GM19395 (cell line): ENCODE results near the gene ZNF329.

Experiments
- ATAC-seq: cut with Tn5 transposase; IDR thresholded peaks from one replicate; pipeline ENCODE4 v1.9.1; 2021; ENCODE audit warnings: mild to moderate bottlenecking, moderate library complexity; ENCODE audit not compliant: unreplicated experiment

The ZNF329 gene

DNA sequence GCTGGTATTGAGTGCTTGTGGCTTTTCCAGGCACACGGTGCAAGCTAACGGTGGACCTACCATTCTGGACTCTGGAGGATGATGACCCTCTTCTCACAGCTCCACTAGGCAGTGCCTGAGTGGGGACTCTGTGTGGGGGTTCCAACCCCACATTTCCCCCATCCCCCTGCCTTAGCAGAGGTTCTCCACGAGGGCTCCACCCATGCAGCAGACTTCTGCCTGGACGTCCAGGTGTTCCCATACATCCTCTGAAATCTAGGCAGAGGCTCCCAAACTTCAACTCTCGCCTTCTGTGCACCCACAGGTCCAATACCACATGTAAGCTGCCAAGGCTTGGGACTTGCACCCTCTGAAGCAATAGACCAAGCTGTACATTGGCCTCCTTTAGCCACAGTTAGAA lies 27.2 kb downstream of the ZNF329 start:
- no peak for ATAC-seq

- ATAC-seq = no peak
These were observed 31.4 kb downstream of the ZNF329 start for GRCh38 chr19:58118979-58119733.

DNA sequence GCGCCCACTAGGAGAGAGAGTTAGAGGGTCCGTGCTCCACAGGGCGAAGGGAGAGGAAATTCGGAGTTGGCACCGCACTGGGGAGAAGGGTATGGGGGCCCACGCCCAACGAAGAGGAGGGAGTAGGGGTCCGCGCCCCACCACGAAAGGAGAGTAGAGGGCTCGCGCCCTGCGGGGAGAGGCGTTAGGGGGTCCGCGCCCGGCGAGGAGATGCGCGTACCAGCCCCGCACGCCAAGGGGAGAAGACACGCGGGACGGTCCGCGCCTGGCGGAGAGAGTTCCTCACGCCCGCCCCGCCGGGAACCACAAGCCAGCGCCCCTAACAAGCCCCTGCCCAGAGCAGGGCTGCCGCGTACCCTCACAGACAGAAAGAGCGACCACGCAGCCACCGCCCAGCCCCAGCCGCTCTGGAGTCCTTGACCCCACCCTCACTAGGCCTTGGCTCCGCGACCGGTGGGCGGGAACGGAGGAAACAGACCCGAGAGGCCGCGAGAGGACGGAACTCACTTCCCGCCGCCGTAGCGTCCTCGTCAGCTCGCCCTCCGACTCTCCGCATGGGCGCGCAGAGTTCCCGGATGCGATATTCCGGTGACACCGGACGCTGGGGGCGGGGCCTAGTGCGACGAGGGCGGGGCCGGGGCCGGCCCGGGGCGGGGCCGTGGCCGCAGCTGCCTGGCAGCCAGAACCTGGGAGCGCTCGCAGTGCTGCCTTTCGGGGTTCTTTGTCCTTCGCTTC lies 32.6 kb downstream of the ZNF329 start:
- ATAC-seq = no peak

- ATAC-seq = no peak
These were observed 42.1 kb downstream of the ZNF329 start for GRCh38 chr19:58108546-58108817.

GRCh38 chr19:58107778-58108545 lies 42.6 kb downstream of the ZNF329 start:
- ATAC-seq = no peak

GRCh38 chr19:58098682-58098998 lies 51.9 kb downstream of the ZNF329 start:
- no peak for ATAC-seq

DNA sequence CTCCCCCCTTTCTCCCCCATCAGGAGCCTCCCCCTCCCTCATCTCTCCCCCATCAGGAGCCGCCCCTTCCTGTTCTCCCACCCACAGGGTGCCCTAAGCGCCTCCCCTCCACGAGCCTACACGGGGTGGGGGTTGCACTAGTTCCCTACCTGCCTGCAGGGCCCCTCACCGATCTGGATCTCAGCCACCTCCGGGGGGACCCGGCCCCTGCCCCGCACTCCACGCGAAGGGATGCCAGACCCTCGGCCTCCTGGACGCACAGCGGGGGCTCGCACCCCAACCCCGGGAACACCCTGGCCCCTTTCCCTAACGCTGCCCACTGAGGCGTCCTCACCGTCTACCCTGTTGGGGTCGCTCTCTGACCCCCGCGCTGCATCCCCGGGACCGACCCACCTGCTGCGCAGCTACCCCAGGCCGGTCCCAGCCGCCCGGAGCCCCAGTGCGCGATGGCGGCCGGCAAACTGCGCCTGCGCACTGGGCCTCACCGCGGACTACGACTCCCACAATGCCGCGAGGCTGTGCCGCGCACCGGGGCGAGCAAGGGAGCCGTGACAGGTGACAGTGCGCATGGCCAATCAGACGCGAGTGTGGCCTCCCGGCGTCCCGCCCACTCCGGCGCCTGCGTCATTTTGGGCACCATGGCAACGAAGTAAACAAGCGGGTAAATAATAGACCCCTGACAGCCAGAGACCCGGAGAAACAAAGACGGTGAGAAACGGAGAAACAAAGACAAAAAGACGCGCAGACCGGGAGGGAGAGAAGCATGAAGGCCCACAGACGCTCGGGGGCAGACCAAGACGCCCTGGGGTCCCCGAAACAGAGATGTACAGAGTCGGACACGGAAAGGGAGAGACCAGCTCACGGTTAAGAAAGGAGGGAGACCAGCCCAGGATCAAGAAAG lies 52.6 kb downstream of the ZNF329 start, which contains the start of gene ZSCAN18:
Gene ZSCAN18 (minus strand): TSS at position 451 of the 901 bp plus-strand sequence. CDS start 7,964 bp downstream, outside the sequence.
- no peak for ATAC-seq

DNA sequence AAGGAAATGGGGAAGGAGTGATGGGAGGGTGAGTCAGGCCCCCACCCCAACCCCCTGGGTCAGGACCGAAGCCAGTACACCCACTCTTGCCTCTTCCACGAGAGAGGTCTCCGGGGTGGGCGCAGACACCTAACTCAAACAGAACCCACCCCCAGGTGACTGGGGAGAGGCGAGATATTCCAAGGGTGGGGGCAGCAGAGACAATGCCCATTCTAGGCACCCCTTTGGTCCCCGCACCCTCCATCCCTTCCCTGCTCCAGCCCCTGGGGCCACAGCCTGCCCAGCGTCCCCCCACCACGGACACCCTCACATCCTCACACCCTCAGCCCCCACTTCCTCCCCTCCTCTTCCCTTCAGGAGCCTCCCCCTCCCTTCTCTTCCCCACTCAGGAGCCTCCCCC lies 53.2 kb downstream of the ZNF329 start:
- no peak for ATAC-seq

- ATAC-seq = no peak
These were observed 53.7 kb downstream of the ZNF329 start for GRCh38 chr19:58096884-58097283.

DNA sequence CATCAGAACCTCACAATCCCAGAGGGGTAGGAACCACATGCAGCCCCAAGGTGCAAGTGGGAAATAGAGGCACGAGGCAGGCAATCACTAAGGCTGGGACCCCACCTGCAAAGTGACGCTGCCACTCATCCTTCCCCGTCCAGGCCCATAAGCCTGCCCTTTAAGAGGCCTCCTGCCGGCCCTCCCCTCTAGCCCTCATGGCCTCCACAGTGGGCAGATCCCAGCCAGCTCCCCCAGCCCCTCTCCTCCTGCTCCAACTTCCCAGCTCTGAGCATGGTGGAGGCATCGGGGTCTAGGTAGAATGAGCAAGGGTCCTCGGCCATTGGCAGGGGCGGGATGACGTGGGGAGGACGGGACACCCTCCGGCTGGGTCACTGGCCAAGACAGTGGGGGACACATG lies 55.3 kb downstream of the ZNF329 start:
- no peak for ATAC-seq

- no peak for ATAC-seq
These were observed 57.5 kb downstream of the ZNF329 start for GRCh38 chr19:58093071-58093470.

GRCh38 chr19:58091251-58091995 lies 59.2 kb downstream of the ZNF329 start:
- ATAC-seq = no peak

DNA sequence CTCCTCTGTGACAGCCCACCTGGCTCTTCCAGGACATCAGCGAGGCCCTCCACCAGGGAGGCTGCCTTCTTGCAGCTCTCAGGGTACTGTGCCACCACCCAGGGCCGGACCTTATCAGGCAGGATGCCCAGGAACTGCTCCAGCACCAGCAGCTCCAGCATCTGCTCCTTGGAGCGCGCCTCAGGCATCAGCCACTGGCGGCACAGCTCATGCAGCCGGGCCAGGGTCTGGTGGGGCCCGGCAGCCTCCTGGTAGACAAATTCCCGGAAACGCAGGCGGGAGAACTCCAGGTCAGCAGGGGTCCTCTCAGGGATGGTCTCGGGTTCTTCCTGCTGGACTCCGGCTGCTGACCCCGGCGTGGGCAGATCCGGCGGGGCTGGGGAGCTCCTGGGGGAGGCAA lies 60.7 kb downstream of the ZNF329 start:
- no peak for ATAC-seq

GRCh38 chr19:58088521-58089052 lies 62.0 kb downstream of the ZNF329 start:
- ATAC-seq = no peak

- ATAC-seq = no peak
These were observed 63.5 kb downstream of the ZNF329 start for GRCh38 chr19:58086825-58087710.

- no peak for ATAC-seq
These were observed 65.2 kb downstream of the ZNF329 start for GRCh38 chr19:58085348-58085875.

GRCh38 chr19:58084596-58085347 lies 65.8 kb downstream of the ZNF329 start:
- no peak for ATAC-seq

GRCh38 chr19:58083021-58083420 lies 67.6 kb downstream of the ZNF329 start:
- no peak for ATAC-seq
